GM10248 (cell line): ENCODE results near the gene MRPL55.

ENCODE experiments used
- CTCF ChIA-PET: fragments of 300-600 bp; sonication (Branson Sonifier 250); formaldehyde crosslinking; extraction: SDS; loops from one replicate; lab custom pipeline; 2021; ENCODE audit warnings: antibody characterized with exemption; lab: Yijun Ruan, JAX
- POLR2A ChIA-PET: fragments of 350-650 bp; sonication (Branson Sonifier 250); formaldehyde crosslinking; extraction: SDS; loops from one replicate; lab custom pipeline; 2020; ENCODE audit warnings: antibody characterized with exemption; lab: Yijun Ruan, JAX
- DNase-seq: peaks from one replicate; pipeline ENCODE4 v3.0.0; 2012; ENCODE audit errors: extremely low spot score
- CTCF ChIP-seq: IDR thresholded peaks from 2 replicates; pipeline ENCODE4 v1.5.1; 2012; ENCODE audit warnings: mild to moderate bottlenecking, low read depth; ENCODE audit errors: extremely low read depth, missing control alignments, control extremely low read depth

Gene MRPL55

GRCh38 chr1:228065543-228066347, 43.4 kb downstream of the MRPL55 start:
- DNase-seq: no peak
- ChIA-PET POLR2A (no interaction called here), CTCF (no interaction called here)
- no peak for TF ChIP-seq CTCF

GRCh38 chr1:228064741-228065542, 44.2 kb downstream of the MRPL55 start:
- DNase-seq: no peak
- ChIA-PET POLR2A (no interaction called here), CTCF (no interaction called here)
- TF ChIP-seq CTCF: no peak

- ChIA-PET POLR2A (no interaction called here), CTCF (no interaction called here)
- no peak for TF ChIP-seq CTCF
- DNase-seq: no peak
Measured at GRCh38 chr1:228064296-228064695, 44.8 kb downstream of the MRPL55 start.

GRCh38 chr1:228063251-228064191, 45.6 kb downstream of the MRPL55 start:
- CTCF ChIA-PET: no interaction called here
- TF ChIP-seq CTCF: no peak
- POLR2A ChIA-PET: no interaction called here
- no peak for DNase-seq

GRCh38 chr1:228062812-228063211, 46.3 kb downstream of the MRPL55 start:
- DNase-seq: no peak
- POLR2A ChIA-PET: no interaction called here
- no peak for TF ChIP-seq CTCF
- CTCF ChIA-PET: no interaction called here

- no peak for TF ChIP-seq CTCF
- CTCF ChIA-PET: no interaction called here
- no peak for DNase-seq
- POLR2A ChIA-PET: no interaction called here
Measured at GRCh38 chr1:228062085-228062791, 46.9 kb downstream of the MRPL55 start.
